ENCODE results near the gene CCDC88C.
A peak's percentile ranks its signal among the peaks of the same experiment; 100 is the strongest.
"Not testable (repeated sequence)": the region's sequence is repeated elsewhere in the genome, so short reads cannot be mapped to it uniquely, and the experiment has no call there.

CCDC88C gene

DNA sequence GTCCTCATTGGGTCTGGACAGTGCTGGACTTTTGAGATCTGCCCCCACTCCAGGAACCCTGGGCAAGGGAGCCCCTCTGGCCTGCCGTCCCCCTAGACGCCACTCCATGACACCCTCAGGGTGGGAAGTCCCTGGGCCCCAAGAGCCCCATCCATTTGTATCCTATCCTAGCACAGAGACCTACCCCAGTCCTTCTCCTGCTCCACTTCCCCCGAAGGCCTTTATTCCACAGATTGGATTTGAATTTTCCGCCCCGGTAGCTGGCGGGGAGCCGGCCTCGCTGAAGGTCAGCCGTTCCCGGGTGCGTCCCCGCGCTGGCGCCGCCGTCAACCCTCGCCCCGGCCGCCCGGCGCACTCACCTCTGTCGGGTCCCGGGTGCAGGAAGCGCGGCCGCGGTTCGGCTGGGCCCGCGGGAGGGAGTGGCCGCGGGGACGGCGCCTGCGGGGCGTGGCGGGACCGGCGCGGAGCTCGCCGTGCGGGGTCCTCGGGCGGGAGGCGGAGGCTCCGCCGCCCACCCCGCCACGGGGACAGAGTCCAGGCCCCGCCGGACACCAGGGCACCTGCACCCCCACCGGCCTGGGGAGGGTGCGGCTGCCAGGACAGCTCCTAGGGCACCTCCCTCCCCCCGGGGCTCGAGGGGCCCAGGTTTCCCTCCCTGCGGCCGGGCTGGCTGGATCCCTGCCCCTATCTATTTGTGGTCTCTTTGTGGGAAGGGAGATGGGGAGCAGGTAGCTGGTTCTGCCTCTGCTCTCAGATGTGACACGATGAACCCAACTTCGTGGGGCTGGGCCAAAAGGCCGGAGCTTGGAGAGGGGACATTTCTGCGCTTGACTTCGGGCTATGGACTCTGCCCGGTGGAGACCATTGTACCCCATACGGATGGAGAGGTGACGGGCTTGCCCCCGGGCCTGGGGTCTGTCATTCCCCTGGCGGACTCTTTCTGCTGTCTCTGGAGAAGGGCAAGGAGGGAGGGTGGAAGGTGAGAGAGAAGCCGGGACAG, 153.2 kb downstream of the CCDC88C start:
- no peak for DNase-seq

DNA sequence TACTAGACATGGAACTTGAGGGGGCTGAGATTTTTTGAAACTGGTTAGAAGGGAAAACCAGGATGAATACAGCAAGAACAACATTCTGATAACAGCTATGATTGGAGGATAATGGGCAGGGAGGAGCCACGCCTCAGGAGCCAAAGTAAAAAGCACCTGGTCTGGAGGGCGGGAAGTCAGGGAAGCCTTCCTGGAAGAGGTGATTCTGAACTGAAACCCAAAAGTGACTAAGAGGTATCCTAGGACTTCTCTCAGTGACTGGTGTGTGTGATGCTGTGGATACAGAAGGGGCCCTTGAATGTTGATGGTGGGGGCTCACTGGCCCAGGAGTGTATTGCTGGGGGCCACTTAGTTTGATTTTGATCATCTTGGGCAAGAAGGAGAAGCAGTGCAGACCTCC, 154.3 kb downstream of the CCDC88C start:
- no peak for DNase-seq

DNA sequence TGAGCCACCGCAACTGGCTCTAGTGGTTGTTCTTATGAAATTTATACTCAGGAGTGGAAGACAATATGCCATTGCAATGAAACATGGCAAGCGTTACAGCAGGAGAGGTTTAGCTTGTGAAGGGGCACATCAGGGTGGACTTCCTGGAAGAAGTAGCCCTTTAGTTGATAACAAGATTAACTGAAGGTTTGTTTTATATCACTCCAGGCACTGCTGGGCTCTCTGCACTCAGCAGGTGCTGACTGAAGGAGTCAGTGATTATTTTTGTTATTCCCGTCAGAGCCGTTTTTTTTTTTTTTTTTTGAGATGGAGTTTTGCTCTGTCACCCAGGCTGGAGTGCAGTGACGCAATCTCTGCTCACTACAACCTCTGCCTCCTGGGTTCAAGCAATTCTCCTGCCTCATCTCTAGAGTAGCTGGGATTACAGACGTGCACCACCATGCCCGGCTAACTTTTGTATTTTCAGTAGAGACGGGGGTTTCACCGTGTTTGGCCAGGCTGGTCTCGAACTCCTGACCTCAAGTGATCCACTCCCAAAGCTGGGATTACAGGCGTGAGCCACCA, 155.6 kb downstream of the CCDC88C start:
- DNase-seq, result no peak

DNA sequence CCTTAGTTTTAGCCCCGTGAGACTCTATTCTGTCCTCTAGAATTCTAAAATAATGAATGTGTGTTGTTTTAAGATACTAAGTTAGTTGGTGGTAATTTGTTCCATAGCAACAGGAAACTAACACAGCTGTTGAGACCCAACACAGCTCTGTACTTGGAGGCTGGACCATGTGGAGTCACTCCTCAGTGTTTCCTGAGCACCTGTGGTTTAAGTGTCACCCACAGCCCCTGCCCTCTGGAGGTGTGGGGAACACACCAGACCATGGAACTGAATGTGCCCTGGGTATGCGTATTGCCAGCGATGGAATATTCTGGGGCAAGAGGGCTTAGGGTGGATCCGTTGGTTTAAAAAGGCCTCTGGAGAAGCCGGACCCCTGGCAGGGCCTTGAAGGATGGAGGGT, 156.5 kb downstream of the CCDC88C start:
- DNase-seq, result no peak

DNA sequence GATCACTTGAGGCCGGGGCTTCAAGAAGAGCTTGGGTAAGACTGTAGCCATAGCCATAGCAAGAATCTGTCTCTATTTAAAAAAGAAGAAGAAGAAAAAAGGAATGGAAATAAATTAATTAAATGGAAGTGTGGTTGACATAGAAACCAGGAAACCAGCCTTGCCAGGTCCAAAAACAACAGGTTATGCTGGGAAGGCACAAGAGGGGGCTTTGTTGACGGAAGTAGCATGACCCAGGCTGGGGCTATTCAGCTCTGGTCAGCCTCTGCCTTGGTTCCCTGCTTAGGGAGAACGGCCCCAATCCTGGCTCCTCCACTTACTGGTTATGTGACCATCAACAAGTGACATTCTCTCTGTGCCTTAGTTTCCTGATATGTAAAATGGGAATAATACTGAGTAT, 158.7 kb downstream of the CCDC88C start:
- DNase-seq, result no peak

DNA sequence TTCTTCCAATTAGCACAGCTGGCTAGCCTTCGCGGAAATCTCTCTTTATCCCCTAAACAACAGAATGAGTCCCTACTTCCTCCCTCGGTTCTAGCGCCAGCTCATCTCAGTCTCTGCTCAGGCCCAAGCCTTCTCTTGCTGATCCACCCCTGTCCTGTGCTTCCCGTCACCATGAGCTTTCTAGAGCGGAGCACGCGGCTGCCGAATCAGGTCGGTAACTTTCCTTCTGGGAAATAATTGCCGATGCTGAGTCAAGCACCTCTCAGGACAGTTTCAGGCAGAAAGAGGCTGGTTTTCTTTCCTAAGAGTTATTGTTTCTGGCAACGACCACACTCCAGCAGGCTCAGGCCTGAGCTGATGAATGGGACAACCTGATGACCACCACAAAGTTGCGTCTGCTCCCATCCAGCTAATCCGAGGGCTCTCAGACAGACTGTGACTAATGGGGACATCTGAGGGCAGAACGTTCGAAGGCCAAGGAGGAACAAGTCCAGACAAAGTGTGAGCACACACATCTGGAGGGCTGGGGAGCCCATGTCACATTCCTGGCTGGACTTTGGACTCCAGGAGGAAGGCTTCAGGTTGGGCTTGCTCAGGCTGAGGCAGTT, 159.5 kb downstream of the CCDC88C start:
- no peak for DNase-seq

DNA sequence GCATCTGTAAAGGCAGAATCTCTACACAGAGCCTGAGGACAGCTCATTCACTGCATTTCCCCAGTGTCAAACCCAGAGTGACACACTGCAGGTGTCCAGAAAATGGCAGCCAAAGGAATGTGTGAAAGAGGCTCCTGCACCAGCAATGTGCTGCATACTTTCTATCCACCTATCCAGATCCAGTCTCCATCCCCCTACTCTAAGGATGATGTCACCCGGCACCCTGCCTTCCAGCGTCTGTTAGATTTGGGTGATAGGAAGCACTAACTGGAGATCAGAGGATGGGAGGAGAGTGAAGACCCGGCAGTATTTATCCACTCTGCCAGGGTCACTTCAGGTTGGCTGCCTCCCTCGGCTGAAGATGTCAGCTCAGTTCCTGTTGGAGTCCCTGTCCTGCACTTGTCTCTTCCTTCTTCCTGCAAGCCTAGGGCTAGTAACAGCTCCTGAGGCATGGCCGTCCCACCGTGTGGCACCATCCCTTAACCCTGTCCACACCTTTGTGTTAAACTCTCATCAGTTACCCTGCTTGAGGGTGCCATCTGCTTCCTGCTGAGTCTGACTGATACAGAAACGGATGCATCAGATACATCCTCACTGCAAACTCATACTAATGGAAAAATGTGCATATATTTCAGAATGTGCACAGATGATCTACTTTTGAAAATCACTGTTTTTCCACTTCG, 160.2 kb downstream of the CCDC88C start:
- no peak for DNase-seq

DNA sequence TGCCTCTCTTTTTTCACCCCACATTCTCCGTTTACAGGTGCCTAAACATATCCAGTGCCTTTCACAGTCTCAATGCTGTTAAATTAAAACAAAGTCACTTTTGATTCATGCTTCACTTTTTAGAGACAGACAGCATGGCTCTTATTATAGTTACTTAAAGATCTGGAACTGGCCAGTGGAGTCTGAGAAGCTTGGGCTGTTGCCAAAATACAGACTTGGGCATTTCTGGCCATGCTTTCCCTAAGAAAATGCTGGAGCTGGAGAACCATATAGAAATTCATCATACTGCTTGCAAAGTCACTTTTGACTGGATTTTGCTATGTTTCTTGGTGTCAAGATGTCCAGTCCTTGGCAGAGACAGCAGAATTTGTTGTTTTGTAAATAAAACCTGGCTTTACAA, 161.0 kb downstream of the CCDC88C start:
- DNase-seq, result peak; percentile 76

DNA sequence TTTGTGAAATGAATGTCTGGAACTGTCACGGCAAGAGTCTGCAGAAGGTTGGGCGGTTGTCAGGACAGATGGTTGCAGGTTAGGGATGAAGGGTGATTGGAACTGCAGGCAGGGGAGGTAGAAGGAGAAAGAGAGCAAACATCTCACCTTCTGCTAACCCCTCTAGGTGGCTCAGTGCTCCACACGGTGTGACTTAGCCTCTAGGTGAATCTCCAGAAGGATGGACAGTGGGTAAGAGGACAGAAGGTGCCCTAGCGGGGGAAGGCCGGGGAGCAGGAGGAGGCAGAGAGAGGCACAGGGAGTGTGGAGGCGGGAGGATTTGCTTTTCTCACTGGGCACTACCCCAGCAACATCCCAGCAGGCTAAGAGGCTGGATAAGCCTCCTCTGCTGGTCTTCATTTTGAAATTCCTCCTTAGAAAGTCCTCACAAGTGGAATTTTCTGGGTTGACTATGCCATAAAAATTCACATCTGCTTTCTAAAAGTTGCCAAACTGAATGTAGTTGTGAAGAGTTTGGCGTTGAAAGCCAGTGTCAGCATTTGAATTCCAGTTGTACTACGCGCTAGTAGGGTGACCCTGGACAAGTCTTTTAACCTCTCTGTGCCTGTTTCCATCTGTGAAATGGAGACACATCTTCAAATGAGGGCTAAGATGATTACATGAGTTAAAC, 162.5 kb downstream of the CCDC88C start:
- DNase-seq, result no peak

DNA sequence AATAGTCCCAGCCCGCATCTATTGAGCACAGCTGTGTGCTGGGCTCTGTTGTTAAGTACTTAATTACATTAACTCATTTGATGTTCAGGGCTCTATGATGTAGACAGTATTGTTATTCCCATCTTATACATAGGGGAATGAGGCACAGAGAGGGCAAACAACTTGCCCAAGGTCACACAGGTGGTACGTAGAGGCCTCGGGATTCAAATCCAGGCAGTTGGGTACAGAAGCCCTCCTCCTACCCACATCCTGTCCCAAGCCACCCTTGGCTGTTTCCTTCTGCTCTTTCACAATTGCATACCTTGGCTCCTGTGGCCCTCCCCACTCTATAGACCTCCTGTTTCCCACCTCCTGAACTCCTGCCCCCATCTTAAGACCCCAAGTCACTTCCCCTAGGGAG, 163.2 kb downstream of the CCDC88C start:
- no peak for DNase-seq

DNA sequence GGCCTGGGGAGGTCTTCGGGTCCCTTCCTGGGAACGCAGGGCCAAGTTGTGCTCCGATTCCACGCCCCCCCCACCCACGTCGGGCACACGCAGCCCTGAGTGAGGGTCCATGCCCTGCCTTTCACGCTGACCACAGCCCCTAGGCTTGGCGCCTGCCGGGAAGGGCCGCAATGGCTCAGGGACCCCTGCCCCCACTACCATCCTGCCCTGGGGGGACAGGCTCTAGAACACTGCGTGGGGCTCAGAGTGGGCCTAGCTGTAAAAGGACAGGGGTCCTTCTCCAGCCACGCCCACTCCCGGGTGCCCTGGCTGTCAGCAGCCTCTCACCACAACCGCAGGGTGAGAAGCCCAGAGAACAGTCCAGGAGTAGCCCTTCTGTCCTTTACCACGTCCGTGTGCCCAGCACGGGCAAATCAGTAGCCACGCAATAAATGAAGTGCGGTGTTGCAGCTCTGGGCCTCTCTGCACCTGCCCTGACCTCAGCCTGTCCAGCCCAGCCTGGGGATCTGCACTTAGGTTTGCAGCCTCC, 163.8 kb downstream of the CCDC88C start:
- DNase-seq, result no peak

DNA sequence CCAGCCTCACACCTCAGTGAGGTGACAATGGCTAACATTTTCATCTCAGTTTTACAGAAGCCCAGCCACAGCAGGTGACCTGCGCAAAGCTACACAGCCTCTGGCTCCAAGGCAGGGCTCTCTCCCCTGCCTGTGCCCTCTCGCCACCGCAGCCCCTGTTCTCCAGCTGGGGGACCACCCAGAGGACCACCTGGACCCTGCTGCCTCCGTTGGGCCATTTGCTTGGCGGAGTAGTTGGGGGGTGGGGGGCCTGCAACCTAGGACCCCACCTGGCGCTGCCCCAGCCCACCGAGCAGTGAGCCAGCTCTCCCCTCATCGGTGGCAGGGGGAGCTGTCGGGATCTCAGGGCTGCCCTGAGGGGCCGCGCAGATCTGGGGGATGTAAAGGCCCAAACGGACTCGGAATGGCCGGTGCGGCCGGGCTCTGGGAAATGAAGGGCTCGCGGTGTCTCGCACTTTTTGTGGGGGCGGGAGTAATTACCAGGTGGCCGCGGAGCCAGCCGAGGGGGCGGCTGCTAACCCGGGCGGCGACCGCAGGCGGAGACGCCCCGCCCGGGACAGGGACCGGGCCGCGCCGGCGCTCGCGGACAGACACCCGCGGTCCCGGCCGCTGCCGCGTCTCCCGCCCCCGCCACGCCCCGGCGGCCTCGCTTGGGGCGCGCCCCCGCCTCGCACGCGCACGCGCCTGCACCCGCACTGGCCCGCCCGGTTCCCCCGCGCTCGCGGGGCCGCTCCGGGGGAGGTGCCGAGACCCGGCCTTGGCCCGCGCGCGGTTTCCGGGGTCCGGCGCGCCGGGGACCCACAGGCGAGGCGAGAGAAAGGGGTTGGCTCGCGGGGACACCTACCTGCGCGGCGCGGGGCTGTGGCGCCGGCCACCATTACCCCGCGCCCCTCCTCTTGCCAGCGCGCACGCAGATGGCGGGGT, 164.5 kb downstream of the CCDC88C start:
- DNase-seq, result no peak

DNA sequence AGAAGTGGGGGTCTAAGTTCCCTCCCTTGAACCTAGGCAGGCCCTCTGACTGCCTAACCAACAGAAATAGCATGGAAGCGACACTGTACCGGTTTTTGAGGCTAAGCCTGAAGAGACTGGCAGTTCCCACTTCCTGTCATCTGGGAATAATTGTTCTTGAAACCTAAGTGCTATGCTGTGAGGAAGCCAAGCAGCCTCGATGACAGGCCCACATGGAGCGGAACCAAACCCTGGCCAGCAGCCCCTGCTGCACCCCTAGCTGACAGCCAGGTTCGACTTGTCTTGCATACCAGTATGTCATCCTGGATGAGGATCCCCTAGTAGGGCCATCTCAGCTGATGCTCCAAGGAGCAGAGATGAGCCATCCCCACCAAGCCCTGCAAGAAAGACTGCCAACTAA, 166.7 kb downstream of the CCDC88C start:
- peak; percentile 98 for DNase-seq

DNA sequence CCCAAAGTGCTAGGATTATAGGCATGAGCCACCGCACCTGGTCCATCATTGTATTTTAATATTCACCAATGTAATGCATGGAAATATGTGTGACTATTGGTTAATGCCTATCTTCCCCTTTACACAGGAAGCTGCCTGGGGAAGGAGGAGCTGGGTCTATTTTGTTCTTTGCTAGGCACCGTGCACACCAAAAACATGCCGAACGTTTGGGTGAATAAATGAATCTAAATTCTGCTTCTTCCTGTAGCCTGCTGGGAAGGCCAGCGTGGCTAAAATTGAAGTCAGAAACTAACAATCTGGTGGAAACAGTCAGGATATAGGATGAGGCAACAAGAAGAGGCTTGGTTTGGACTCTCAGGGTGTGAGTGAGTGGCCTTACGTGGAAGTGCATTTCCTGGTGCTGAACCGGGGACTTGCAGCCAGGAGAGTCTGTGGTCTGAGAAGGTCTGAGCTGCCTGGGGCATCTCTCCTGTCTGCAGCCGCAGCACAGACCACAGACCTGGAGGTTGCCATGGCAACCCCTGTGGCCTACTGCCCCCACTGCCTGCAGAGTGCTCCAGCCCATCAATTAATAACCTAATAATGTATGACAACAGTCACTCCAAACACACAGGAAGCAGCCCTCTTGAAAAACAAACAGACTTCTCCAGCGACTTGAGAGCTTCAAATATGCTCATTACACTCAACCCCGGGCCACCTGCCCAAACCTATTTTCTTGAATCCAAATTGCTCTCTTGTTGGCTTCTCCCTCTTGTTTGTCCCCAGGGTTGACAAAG, 167.6 kb downstream of the CCDC88C start:
- peak; percentile 100 for DNase-seq

DNA sequence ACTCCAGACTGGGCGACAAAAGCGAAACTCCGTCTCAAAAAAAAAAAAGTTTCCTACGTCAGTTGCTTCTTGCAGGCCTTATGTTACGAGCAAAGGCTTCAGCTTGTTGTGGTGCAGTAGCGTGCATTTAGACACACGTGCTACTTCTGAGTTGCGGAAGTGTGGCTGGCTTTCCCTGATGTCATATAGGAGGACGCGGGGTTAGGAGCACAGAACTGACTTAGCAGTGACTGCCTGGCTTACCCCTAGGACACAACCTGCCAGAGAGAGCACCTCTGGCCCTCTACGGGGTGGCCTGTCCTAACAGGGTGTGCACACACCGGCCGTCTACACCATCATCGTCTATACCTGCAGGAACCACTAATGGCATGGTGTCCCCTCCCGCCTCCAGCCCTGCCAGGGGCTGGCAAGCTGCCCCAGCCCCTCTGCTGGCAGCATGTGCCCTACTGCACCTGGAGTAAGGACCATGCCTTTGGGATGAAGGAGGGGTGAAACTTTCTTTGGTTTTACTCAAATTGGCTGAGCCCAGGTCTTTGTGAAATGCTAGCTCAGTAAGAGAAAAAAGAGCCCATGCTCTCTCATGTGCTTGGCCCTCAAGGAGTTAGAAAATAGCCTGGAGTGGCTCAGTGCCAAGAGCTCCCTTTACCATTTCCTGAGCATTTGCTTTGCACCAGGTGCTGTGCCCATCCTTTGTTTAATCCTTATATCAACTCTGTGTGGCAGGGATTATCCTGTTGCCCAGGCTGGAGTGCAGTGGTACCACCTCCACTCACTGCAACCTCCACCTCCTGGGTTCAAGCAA, 171.4 kb downstream of the CCDC88C start:
- DNase-seq, result peak; percentile 93

DNA sequence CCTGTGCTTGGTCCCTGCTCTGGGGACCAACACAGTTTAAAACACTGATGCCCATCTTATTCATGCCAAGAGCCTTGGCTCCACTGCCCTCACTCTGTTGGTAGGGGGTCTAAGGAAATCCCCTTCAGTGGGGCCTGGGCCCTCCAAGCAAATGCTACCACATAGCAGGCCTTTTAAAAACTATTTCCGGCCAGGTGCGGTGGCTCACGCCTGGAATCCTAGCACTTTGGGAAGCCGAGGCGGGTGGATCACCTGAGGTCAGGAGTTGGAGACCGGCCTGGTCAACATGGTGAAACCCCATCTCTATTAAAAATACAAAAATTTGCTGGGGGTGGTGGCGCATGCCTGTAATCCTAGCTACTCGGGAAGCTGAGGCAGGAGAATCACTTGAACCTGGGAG, 172.0 kb downstream of the CCDC88C start:
- not testable (repeated sequence) for DNase-seq

DNA sequence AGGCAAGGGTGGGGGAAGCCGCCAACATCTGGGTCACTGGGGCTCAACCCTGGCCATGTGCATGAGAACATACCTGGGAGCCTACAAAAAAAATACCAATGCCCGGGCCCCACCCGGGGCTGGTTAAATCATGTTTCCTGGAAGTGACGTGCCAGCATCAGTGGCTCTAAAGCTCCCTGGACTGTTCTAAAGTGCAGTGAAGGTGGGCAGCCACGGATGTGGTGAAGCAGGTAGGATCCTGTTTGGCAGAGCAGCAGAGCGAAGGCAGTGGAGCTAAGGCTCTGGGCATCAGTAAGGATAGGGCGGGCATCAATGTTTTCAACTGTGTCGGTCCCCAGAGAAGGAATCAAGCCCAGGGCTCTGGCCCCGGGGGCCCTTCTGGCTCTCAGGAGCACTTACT, 172.6 kb downstream of the CCDC88C start:
- no peak for DNase-seq

DNA sequence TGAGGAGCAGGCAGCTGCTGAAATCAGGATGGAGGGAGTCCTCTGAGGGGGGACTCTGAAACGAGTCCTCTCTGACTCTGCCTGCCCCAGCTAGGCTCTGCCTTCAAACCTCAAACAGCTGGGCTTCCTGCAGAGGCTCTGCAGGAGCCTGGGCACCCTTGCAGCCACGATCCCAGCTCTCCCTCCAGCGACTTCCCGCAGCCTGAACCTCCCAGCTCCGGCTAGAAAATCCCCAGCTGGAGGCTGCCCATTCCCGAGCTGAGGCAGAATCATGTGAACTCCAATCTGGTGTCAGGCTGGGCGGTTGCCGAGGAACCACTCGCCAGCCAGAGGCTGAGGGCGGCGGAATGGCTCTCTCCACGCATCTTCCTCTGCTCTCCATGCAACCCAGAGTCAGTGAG, 173.1 kb downstream of the CCDC88C start, which contains the start of gene GPR68:
GPR68 (minus strand) TSS at position 204 of the 401 bp plus-strand sequence. CDS start 9,654 bp downstream, outside the sequence.
- DNase-seq, result peak; percentile 80

DNA sequence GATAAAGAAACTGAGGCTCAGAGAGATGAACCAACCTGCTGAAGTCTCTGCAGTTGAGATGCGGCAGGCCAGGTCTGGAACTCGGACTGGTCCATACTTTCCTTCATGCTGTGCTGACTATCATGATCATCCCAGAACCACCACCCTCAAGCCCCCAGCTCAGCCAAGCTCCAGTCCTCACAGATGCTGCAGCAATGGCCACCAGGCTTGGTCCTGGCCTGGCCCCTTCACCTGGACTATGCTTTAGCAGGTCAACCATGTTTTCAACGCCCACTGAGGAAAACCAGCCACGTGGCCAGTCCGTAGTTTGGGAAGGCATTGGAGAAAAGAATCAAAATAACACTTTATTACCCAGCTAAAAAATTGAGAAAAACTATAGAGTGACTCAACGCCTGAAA, 174.5 kb downstream of the CCDC88C start:
- DNase-seq, result no peak

DNA sequence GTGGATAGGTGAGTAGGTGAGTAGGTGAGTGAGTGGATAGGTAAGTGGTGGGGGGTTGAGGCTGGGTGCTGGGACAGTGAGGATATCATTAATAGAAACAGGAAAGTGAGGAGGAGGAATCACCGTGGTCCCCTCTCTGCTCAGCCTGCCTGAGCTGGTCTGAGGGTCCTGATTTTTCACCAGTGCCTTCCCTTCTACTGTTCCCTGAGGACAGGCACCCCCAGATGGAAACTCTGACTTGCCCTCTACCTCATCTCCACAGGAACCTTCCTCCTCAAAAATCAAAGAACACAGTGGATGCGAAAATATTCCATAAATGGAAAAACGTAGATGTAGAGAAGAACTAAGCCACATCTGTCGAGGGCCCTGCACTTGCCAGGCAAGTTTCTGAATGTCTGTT, 175.0 kb downstream of the CCDC88C start:
- no peak for DNase-seq

Data from DMS79 treated with DMSO at 0.1 percent for 48 hours (cell line).